Trophoblast cell (in vitro differentiated cells and primary cell): ENCODE data around the gene TAF4.
A peak's percentile ranks its signal among the peaks of the same experiment; 100 is the strongest.

ENCODE experiments used
- DNase-seq, 2 donors: peaks; one replicate each; pipeline ENCODE4 v3.0.0-alpha.2; 2016
- H2AFZ ChIP-seq: 2 replicates; pipeline ENCODE4 v1.6.1; 2013; ENCODE audit warnings: low read length, moderate library complexity, mild to moderate bottlenecking; ENCODE audit not compliant: insufficient read depth, poor library complexity
- H2AK5ac ChIP-seq: 2 replicates; pipeline ENCODE4 v1.6.1; 2013; ENCODE audit warnings: mild to moderate bottlenecking, low read length
- H2BK120ac ChIP-seq: 2 replicates; pipeline ENCODE4 v1.6.1; 2013; ENCODE audit warnings: low read length, mild to moderate bottlenecking, moderate library complexity; ENCODE audit not compliant: insufficient read depth, poor library complexity
- H2BK12ac ChIP-seq: 2 replicates; pipeline ENCODE4 v1.6.1; 2013; ENCODE audit warnings: mild to moderate bottlenecking, low read length, moderate library complexity
- H2BK5ac ChIP-seq: 2 replicates; pipeline ENCODE4 v1.6.1; 2013; ENCODE audit warnings: low read length, low read depth, moderate library complexity, mild to moderate bottlenecking; ENCODE audit not compliant: poor library complexity
- H3K14ac ChIP-seq: 2 replicates; pipeline ENCODE4 v1.6.1; 2013; ENCODE audit warnings: mild to moderate bottlenecking, low read length
- H3K18ac ChIP-seq: 2 replicates; pipeline ENCODE4 v1.6.1; 2013; ENCODE audit warnings: mild to moderate bottlenecking, low read length
- H3K23ac ChIP-seq: 2 replicates; pipeline ENCODE4 v1.6.1; 2013; ENCODE audit warnings: low read length
- H3K27ac ChIP-seq: 2 replicates; pipeline ENCODE4 v1.5.1; 2013; ENCODE audit warnings: low read depth, mild to moderate bottlenecking, inconsistent platforms, low read length, moderate library complexity
- H3K27me3 ChIP-seq: 2 replicates; pipeline ENCODE4 v1.6.1; 2013; ENCODE audit warnings: inconsistent platforms, mild to moderate bottlenecking, low read length, moderate library complexity; ENCODE audit not compliant: insufficient read depth
- H3K36me3 ChIP-seq, 2 experiments: 1 replicate in 1 of 2; 2 replicates in 1 of 2; pipeline ENCODE4 v1.6.1; 2013; ENCODE audit warnings: low read length in 2 of 2, mild to moderate bottlenecking in 2 of 2, moderate library complexity in 1 of 2; ENCODE audit not compliant: insufficient read depth in 2 of 2, control insufficient read depth in 1 of 2
- H3K4ac ChIP-seq: 2 replicates; pipeline ENCODE4 v1.6.1; 2013; ENCODE audit warnings: low read depth, mild to moderate bottlenecking, low read length, moderate library complexity
- H3K4me1 ChIP-seq, 2 experiments: 1 replicate in 1 of 2; 2 replicates in 1 of 2; pipeline ENCODE4 v1.6.1; 2013; ENCODE audit warnings: low read length in 2 of 2, mild to moderate bottlenecking in 2 of 2, moderate library complexity in 1 of 2; ENCODE audit not compliant: insufficient read depth in 2 of 2, control insufficient read depth in 1 of 2
- H3K4me2 ChIP-seq: 2 replicates; pipeline ENCODE4 v1.6.1; 2013; ENCODE audit warnings: inconsistent platforms, mild to moderate bottlenecking, low read length, moderate library complexity
- H3K4me3 ChIP-seq: 2 replicates; pipeline ENCODE4 v1.5.1; 2013; ENCODE audit warnings: mild to moderate bottlenecking, low read depth, low read length, inconsistent platforms
- H3K79me1 ChIP-seq: one replicate; pipeline ENCODE4 v1.6.1; 2013; ENCODE audit warnings: low read length
- H3K79me2 ChIP-seq: 2 replicates; pipeline ENCODE4 v1.6.1; 2013; ENCODE audit warnings: low read length, mild to moderate bottlenecking; ENCODE audit not compliant: control insufficient read depth, insufficient read depth, poor library complexity
- H3K9ac ChIP-seq: 2 replicates; pipeline ENCODE4 v1.6.1; 2013; ENCODE audit warnings: mild to moderate bottlenecking, low read length
- H3K9me3 ChIP-seq: 2 replicates; pipeline ENCODE4 v1.6.1; 2013; ENCODE audit warnings: low read depth, mild to moderate bottlenecking, control low read depth, inconsistent platforms, low read length; ENCODE audit not compliant: insufficient read depth
- H4K12ac ChIP-seq: 2 replicates; pipeline ENCODE4 v1.6.1; 2013; ENCODE audit warnings: low read depth, mild to moderate bottlenecking, low read length, moderate library complexity
- H4K8ac ChIP-seq: 2 replicates; pipeline ENCODE4 v1.6.1; 2013; ENCODE audit warnings: low read depth, mild to moderate bottlenecking, low read length, moderate library complexity
- H4K91ac ChIP-seq: one replicate; pipeline ENCODE4 v1.6.1; 2013; ENCODE audit warnings: low read depth, mild to moderate bottlenecking, low read length, moderate library complexity
- WGBS: extraction: QIAGEN DNeasy Blood & Tissue Kit; methylation state at CpG from one replicate; pipeline ENCODE4 v1.1.7; 2013; ENCODE audit warnings: missing lambda C conversion rate; ENCODE audit not compliant: insufficient read length, insufficient coverage; ENCODE audit errors: extremely low coverage; 5-methylcytosine and 5-hydroxymethylcytosine counted together

Gene TAF4

DNA sequence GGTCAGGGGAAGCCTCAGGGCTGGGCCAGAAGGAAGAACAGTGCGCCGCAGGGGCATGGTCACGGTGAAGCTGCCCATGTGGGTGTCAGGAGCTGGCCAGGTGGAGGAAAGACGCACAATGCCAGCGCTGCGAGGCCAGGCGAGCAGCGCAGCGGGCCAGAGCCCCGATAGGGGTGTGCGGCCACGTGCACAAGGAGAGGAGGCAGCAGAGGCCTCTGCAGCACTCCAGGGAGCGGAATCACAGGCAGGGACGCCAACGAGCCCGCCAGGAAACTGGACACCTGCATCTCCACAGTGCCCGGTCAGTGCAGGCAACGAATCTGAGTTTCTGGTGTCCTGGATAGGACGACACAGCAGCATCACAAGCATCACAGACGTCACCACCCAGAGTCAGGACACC, 35.7 kb downstream of the TAF4 start:
- peak overlapping the region; percentile 37 for H3K18ac ChIP-seq
- H3K9ac ChIP-seq: no peak overlapping the region
- no peak overlapping the region for H3K27ac ChIP-seq
- H3K79me1 ChIP-seq: no peaks in the 10 kb centered on the region
- peak overlapping the region; percentile 91 for H3K4ac ChIP-seq
- no CpG with 5 or more reads among the region's 20 CpGs for WGBS
- no peak overlapping the region for H2BK120ac ChIP-seq
- H3K27me3 ChIP-seq: no peaks in the 10 kb centered on the region
- H3K9me3 ChIP-seq: no peaks in the 10 kb centered on the region
- no peak overlapping the region for H4K12ac ChIP-seq
- no peak overlapping the region for H3K4me3 ChIP-seq
- no peak overlapping the region for H4K8ac ChIP-seq
- no peak for DNase-seq
- no peak overlapping the region for H2BK12ac ChIP-seq
- H3K4me2 ChIP-seq: no peak overlapping the region
- peaks cover 36% of the 10 kb centered on the region for H3K79me2 ChIP-seq
- H2BK5ac ChIP-seq: no peak overlapping the region
- H3K36me3 ChIP-seq: peaks cover 0 to 2% of the 10 kb centered on the region in 2 experiments
- H3K23ac ChIP-seq: no peak overlapping the region
- peak overlapping the region; percentile 50 for H3K14ac ChIP-seq
- H3K4me1 ChIP-seq: peaks cover 10 to 14% of the 10 kb centered on the region in 2 experiments
- H2AFZ ChIP-seq: no peak overlapping the region
- no peak overlapping the region for H2AK5ac ChIP-seq
- no peak overlapping the region for H4K91ac ChIP-seq

DNA sequence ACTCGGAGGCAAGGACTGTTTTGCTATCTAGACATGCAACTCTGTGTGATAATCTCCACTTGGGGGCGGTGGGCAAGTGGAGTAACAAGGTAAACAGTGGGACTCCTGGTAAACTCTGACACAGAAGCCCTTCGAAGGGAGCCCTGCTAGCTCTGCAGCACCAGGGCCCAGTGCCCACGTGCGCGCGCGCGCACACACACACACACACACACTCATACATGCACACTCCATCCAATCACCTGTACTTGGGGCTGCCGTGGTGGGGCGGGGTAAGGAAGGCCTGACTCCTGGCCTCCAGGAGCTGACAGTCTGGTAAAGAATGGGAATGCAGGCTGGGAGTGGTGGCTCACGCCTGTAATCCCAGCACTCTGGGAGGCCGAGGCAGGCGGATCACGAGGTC, 36.4 kb downstream of the TAF4 start:
- Histone ChIP-seq H4K12ac (no peak overlapping the region), H3K27ac (no peak overlapping the region), H3K9ac (no peak overlapping the region), H3K4me2 (no peak overlapping the region), H3K9me3 (no peaks in the 10 kb centered on the region), H3K23ac (no peak overlapping the region), H2BK120ac (no peak overlapping the region), H3K4me1 (peaks cover 10 to 14% of the 10 kb centered on the region in 2 experiments), H3K79me2 (peaks cover 36% of the 10 kb centered on the region), H4K91ac (no peak overlapping the region), H2BK5ac (no peak overlapping the region), H4K8ac (no peak overlapping the region), H2AFZ (no peak overlapping the region), H3K4me3 (no peak overlapping the region), H2AK5ac (no peak overlapping the region), H3K79me1 (no peaks in the 10 kb centered on the region), H3K4ac (peak overlapping the region; percentile 91), H3K36me3 (peaks cover 0 to 2% of the 10 kb centered on the region in 2 experiments), H3K18ac (no peak overlapping the region), H3K14ac (no peak overlapping the region), H3K27me3 (no peaks in the 10 kb centered on the region), H2BK12ac (no peak overlapping the region)
- no CpG with 5 or more reads among the region's 15 CpGs for WGBS
- DNase-seq: no peak

DNA sequence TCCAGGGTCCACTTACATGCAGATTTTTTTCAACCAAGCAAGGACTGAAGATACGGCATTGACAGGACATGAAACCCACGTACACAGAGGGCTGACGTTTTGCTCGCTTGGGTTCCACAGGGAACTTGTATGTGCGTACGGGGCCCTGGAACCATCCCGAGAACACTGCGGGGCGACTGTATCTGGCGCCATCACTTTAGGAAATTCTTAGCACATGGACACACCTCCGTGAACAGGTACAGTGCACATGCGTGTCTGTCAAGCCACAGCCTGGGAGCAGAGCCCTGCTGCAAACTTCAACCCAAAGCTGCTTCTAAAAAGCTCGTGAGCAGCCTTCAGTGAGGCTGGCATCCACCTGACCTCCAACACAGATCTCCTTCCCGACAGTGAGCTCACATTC, 37.3 kb downstream of the TAF4 start:
- Histone ChIP-seq H2BK12ac (no peak overlapping the region), H4K12ac (no peak overlapping the region), H2AFZ (no peak overlapping the region), H3K27ac (no peak overlapping the region), H3K9me3 (no peaks in the 10 kb centered on the region), H3K79me2 (peaks cover 36% of the 10 kb centered on the region), H3K79me1 (no peaks in the 10 kb centered on the region), H3K9ac (no peak overlapping the region), H4K8ac (no peak overlapping the region), H3K36me3 (peaks cover 0 to 2% of the 10 kb centered on the region in 2 experiments), H3K27me3 (no peaks in the 10 kb centered on the region), H2BK5ac (no peak overlapping the region), H3K4me2 (no peak overlapping the region), H2BK120ac (no peak overlapping the region), H3K14ac (no peak overlapping the region), H3K4me3 (no peak overlapping the region), H3K4me1 (peaks cover 10 to 14% of the 10 kb centered on the region in 2 experiments), H3K18ac (peak overlapping the region; percentile 14), H3K4ac (peak overlapping the region; percentile 26), H2AK5ac (no peak overlapping the region), H3K23ac (no peak overlapping the region), H4K91ac (no peak overlapping the region)
- no peak for DNase-seq
- no CpG with 5 or more reads among the region's 14 CpGs for WGBS

DNA sequence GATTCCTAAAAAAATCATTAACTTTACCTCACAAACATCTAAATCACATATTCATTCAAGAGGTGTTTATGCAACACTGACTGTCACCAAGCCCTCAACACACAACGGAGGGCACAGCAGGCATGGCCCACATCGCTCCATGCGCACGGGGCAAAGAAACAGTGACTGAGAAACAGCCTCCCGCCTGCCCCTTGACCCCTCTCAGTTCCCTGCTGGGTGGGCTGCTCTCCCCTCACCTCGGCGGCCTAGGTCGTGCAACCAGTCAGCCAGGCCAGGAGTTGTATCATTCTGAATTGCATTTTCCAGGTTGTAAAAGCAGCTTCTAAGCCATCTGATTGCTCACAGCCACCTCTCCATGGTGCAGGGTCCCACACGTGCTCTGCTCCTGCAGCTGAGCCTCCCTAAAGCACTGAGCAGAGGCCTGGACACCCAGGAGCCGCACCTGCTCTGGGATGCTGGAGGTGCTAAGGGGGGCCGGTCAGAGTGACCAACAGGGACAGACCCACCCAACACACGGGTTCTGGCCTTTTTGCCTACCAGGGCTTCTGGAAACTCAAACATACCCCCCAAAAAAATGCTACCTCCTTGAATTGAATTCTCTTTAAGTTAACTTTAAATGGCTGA, 37.9 kb downstream of the TAF4 start:
- Histone ChIP-seq H3K14ac (no peak overlapping the region), H3K79me2 (peaks cover 32% of the 10 kb centered on the region), H3K9me3 (no peaks in the 10 kb centered on the region), H2BK120ac (no peak overlapping the region), H4K8ac (no peak overlapping the region), H3K23ac (no peak overlapping the region), H3K9ac (no peak overlapping the region), H3K27ac (no peak overlapping the region), H3K4me3 (no peak overlapping the region), H2BK12ac (no peak overlapping the region), H3K4me2 (no peak overlapping the region), H3K4me1 (peaks cover 10 to 14% of the 10 kb centered on the region in 2 experiments), H3K27me3 (no peaks in the 10 kb centered on the region), H3K36me3 (peaks cover 0 to 2% of the 10 kb centered on the region in 2 experiments), H4K12ac (no peak overlapping the region), H2AK5ac (no peak overlapping the region), H3K79me1 (no peaks in the 10 kb centered on the region), H2AFZ (no peak overlapping the region), H4K91ac (no peak overlapping the region), H3K4ac (peak overlapping the region; percentile 38), H2BK5ac (no peak overlapping the region), H3K18ac (no peak overlapping the region)
- no peak for DNase-seq
- no CpG with 5 or more reads among the region's 12 CpGs for WGBS
